ENCODE measurements around the gene DDAH1.

Gene DDAH1

GRCh38 chr1:85323770-85324169, 141.2 kb downstream of the DDAH1 start:
- no peak for DNase-seq

- DNase-seq: no peak
Measured at GRCh38 chr1:85322655-85323054, 142.3 kb downstream of the DDAH1 start.

GRCh38 chr1:85321237-85321964, 143.6 kb downstream of the DDAH1 start:
- no peak for DNase-seq

GRCh38 chr1:85320371-85321131, 144.4 kb downstream of the DDAH1 start:
- no peak for DNase-seq

- no peak for DNase-seq
Measured at GRCh38 chr1:85319931-85320330, 145.0 kb downstream of the DDAH1 start.

GRCh38 chr1:85319491-85319890, 145.5 kb downstream of the DDAH1 start:
- no peak for DNase-seq

GRCh38 chr1:85318217-85318616, 146.7 kb downstream of the DDAH1 start:
- no peak for DNase-seq

GRCh38 chr1:85317560-85317959, 147.4 kb downstream of the DDAH1 start:
- DNase-seq: peak in 1 of 2 donors; percentile 4

GRCh38 chr1:85316321-85316720, 148.6 kb downstream of the DDAH1 start:
- DNase-seq: no peak

GRCh38 chr1:85315789-85316188, 149.2 kb downstream of the DDAH1 start:
- DNase-seq: no peak

GRCh38 chr1:85314726-85315125, 150.2 kb downstream of the DDAH1 start:
- no peak for DNase-seq

- no peak for DNase-seq
Measured at GRCh38 chr1:85313888-85314696, 150.9 kb downstream of the DDAH1 start.

- no peak for DNase-seq
Measured at GRCh38 chr1:85311818-85312217, 153.1 kb downstream of the DDAH1 start.

GRCh38 chr1:85308833-85309350, 156.1 kb downstream of the DDAH1 start:
- no peak for DNase-seq

GRCh38 chr1:85307987-85308832, 156.7 kb downstream of the DDAH1 start:
- peak; percentile 73 to 79 for DNase-seq

- DNase-seq: no peak
Measured at GRCh38 chr1:85306236-85306635, 158.7 kb downstream of the DDAH1 start.

- no peak for DNase-seq
Measured at GRCh38 chr1:85303440-85304162, 161.4 kb downstream of the DDAH1 start.

- DNase-seq: no peak
Measured at GRCh38 chr1:85300140-85300539, 164.8 kb downstream of the DDAH1 start.

GRCh38 chr1:85297855-85298629, 166.9 kb downstream of the DDAH1 start:
- DNase-seq: peak in 1 of 2 donors; percentile 53

- no peak for DNase-seq
Measured at GRCh38 chr1:85297538-85297854, 167.5 kb downstream of the DDAH1 start.

GRCh38 chr1:85296980-85297379, 168.0 kb downstream of the DDAH1 start:
- DNase-seq: no peak

All from hippocampal formation (tissue), 2 donors.